Measurements from ENCODE around the gene UTP15. TPM values are rescaled to one million over a fixed set of nuclear protein-coding genes. Genes with fewer than 3 reads are reported as not detected.

UTP15 gene, protein sequence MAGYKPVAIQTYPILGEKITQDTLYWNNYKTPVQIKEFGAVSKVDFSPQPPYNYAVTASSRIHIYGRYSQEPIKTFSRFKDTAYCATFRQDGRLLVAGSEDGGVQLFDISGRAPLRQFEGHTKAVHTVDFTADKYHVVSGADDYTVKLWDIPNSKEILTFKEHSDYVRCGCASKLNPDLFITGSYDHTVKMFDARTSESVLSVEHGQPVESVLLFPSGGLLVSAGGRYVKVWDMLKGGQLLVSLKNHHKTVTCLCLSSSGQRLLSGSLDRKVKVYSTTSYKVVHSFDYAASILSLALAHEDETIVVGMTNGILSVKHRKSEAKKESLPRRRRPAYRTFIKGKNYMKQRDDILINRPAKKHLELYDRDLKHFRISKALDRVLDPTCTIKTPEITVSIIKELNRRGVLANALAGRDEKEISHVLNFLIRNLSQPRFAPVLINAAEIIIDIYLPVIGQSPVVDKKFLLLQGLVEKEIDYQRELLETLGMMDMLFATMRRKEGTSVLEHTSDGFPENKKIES
- 10.4 TPM for polyA plus RNA-seq (2013, experiment 1 of 2)
- polyA plus RNA-seq (2013, experiment 2 of 2), result 10.0 TPM

- DNase-seq (ENCODE audit: low spot score), result peak; percentile 98
- Histone ChIP-seq H3K27ac (replicated peaks; ENCODE audit: low read length) (peak within 1 kb of the TSS; percentile 24), H3K4me2 (ENCODE audit: insufficient read depth, low read length, poor library complexity, severe bottlenecking) (peak within 1 kb of the TSS; percentile 69), H2BK120ac (ENCODE audit: low read depth, low read length) (no peak within 1 kb of the TSS), H2BK5ac (ENCODE audit: low read length) (no peak within 1 kb of the TSS), H3K79me1 (ENCODE audit: low read depth, low read length) (no peaks in the 10 kb centered on the region), H2AFZ (ENCODE audit: low read length) (peak within 1 kb of the TSS; percentile 84), H3K9ac (ENCODE audit: low read depth, low read length, poor library complexity) (peak within 1 kb of the TSS; percentile 86), H3K36me3 (replicated peaks in 1 of 2; ENCODE audit: control insufficient read depth in 2 of 2, insufficient read depth in 2 of 2, low read length in 2 of 2) (peaks cover 7 to 53% of the 10 kb centered on the region in 2 donors), H3K4me1 (ENCODE audit: control insufficient read depth in 2 of 2, insufficient read depth in 1 of 2, low read depth in 1 of 2, low read length in 2 of 2) (peaks cover 2 to 7% of the 10 kb centered on the region in 2 donors), H2BK15ac (ENCODE audit: low read length) (no peak within 1 kb of the TSS), H3K27me3 (ENCODE audit: control insufficient read depth in 3 of 3, insufficient read depth in 3 of 3, low read depth in 1 of 3, low read length in 3 of 3) (no peaks in the 10 kb centered on the region), H2BK12ac (ENCODE audit: low read length) (no peak within 1 kb of the TSS), H3K14ac (ENCODE audit: low read length) (no peak within 1 kb of the TSS), H3K23ac (ENCODE audit: low read depth, low read length, poor library complexity) (peak within 1 kb of the TSS; percentile 76), H4K91ac (ENCODE audit: low read depth, low read length, poor library complexity) (no peak within 1 kb of the TSS), H3K4me3 (ENCODE audit: low read length in 2 of 2) (peak within 1 kb of the TSS; percentile 64 to 89), H4K8ac (ENCODE audit: low read depth, low read length) (no peak within 1 kb of the TSS), H3K18ac (ENCODE audit: low read length) (peak within 1 kb of the TSS; percentile 84), H3K9me3 (replicated peaks in 1 of 2; ENCODE audit: control insufficient read depth in 2 of 2, insufficient read depth in 1 of 2, low read depth in 1 of 2, low read length in 2 of 2) (no peaks in the 10 kb centered on the region), H3K4ac (ENCODE audit: low read length) (no peak within 1 kb of the TSS), H2AK5ac (ENCODE audit: low read depth, low read length) (no peak within 1 kb of the TSS)
- WGBS, 2 donors (ENCODE audit: extremely low coverage in 2 of 2, insufficient read length in 2 of 2, insufficient replicate concordance in 1 of 2), result no CpG with 5 or more reads among the region's 62 CpGs
Observed at GRCh38 chr5:73565139-73565968, at the start of gene UTP15, which contains the start of gene ANKRA2. Gene UTP15, plus strand, starts transcription at chr5:73565743. Its CDS starts 1,602 bp downstream, at chr5:73567345. Gene ANKRA2, minus strand, starts transcription at chr5:73565639. Its CDS starts 2,758 bp downstream, at chr5:73562881.

- H4K8ac ChIP-seq (ENCODE audit: low read depth, low read length), result no peak overlapping the region
- no peak overlapping the region for H2BK120ac ChIP-seq (ENCODE audit: low read depth, low read length)
- no peak overlapping the region for H2BK5ac ChIP-seq (ENCODE audit: low read length)
- DNase-seq (ENCODE audit: low spot score), result peak; percentile 76
- H2AFZ ChIP-seq (ENCODE audit: low read length), result peak overlapping the region; percentile 78
- no peak overlapping the region for H2BK12ac ChIP-seq (ENCODE audit: low read length)
- no peak overlapping the region for H4K91ac ChIP-seq (ENCODE audit: low read depth, low read length, poor library complexity)
- no peak overlapping the region for H3K4me3 ChIP-seq (ENCODE audit: low read length in 2 of 2)
- H3K18ac ChIP-seq (ENCODE audit: low read length), result no peak overlapping the region
- no peak overlapping the region for H2AK5ac ChIP-seq (ENCODE audit: low read depth, low read length)
- no peaks in the 10 kb centered on the region for H3K79me1 ChIP-seq (ENCODE audit: low read depth, low read length)
- H3K23ac ChIP-seq (ENCODE audit: low read depth, low read length, poor library complexity), result no peak overlapping the region
- H3K36me3 ChIP-seq (replicated peaks in 1 of 2; ENCODE audit: control insufficient read depth in 2 of 2, insufficient read depth in 2 of 2, low read length in 2 of 2), result no peaks in the 10 kb centered on the region
- WGBS, 2 donors (ENCODE audit: extremely low coverage in 2 of 2, insufficient read length in 2 of 2, insufficient replicate concordance in 1 of 2), result no CpG with 5 or more reads among the region's 16 CpGs
- no peak overlapping the region for H2BK15ac ChIP-seq (ENCODE audit: low read length)
- H3K14ac ChIP-seq (ENCODE audit: low read length), result no peak overlapping the region
- H3K4me2 ChIP-seq (ENCODE audit: insufficient read depth, low read length, poor library complexity, severe bottlenecking), result no peak overlapping the region
- H3K27ac ChIP-seq (replicated peaks; ENCODE audit: low read length), result no peak overlapping the region
- H3K4ac ChIP-seq (ENCODE audit: low read length), result no peak overlapping the region
- H3K4me1 ChIP-seq (ENCODE audit: control insufficient read depth in 2 of 2, insufficient read depth in 1 of 2, low read depth in 1 of 2, low read length in 2 of 2), result no peaks in the 10 kb centered on the region
- H3K9me3 ChIP-seq (replicated peaks in 1 of 2; ENCODE audit: control insufficient read depth in 2 of 2, insufficient read depth in 1 of 2, low read depth in 1 of 2, low read length in 2 of 2), result no peaks in the 10 kb centered on the region
- H3K27me3 ChIP-seq (ENCODE audit: control insufficient read depth in 3 of 3, insufficient read depth in 3 of 3, low read depth in 1 of 3, low read length in 3 of 3), result peaks cover 0 to 2% (median 0%) of the 10 kb centered on the region in 3 experiments
- no peak overlapping the region for H3K9ac ChIP-seq (ENCODE audit: low read depth, low read length, poor library complexity)
Observed at GRCh38 chr5:73519531-73520283, 45.8 kb upstream of the UTP15 start.

- H2AFZ ChIP-seq (ENCODE audit: low read length), result no peak overlapping the region
- H3K18ac ChIP-seq (ENCODE audit: low read length), result no peak overlapping the region
- no peaks in the 10 kb centered on the region for H3K36me3 ChIP-seq (replicated peaks in 1 of 2; ENCODE audit: control insufficient read depth in 2 of 2, insufficient read depth in 2 of 2, low read length in 2 of 2)
- H3K4me2 ChIP-seq (ENCODE audit: insufficient read depth, low read length, poor library complexity, severe bottlenecking), result no peak overlapping the region
- no peak overlapping the region for H3K27ac ChIP-seq (replicated peaks; ENCODE audit: low read length)
- no peak overlapping the region for H3K4me3 ChIP-seq (ENCODE audit: low read length in 2 of 2)
- H4K8ac ChIP-seq (ENCODE audit: low read depth, low read length), result no peak overlapping the region
- H2BK12ac ChIP-seq (ENCODE audit: low read length), result no peak overlapping the region
- H3K27me3 ChIP-seq (ENCODE audit: control insufficient read depth in 3 of 3, insufficient read depth in 3 of 3, low read depth in 1 of 3, low read length in 3 of 3), result peaks cover 0 to 18% (median 0%) of the 10 kb centered on the region in 3 experiments
- no CpG with 5 or more reads among the region's 7 CpGs for WGBS, 2 donors (ENCODE audit: extremely low coverage in 2 of 2, insufficient read length in 2 of 2, insufficient replicate concordance in 1 of 2)
- H2AK5ac ChIP-seq (ENCODE audit: low read depth, low read length), result no peak overlapping the region
- no peak overlapping the region for H3K4ac ChIP-seq (ENCODE audit: low read length)
- no peak overlapping the region for H2BK15ac ChIP-seq (ENCODE audit: low read length)
- H4K91ac ChIP-seq (ENCODE audit: low read depth, low read length, poor library complexity), result no peak overlapping the region
- no peaks in the 10 kb centered on the region for H3K4me1 ChIP-seq (ENCODE audit: control insufficient read depth in 2 of 2, insufficient read depth in 1 of 2, low read depth in 1 of 2, low read length in 2 of 2)
- no peak overlapping the region for H2BK5ac ChIP-seq (ENCODE audit: low read length)
- H3K14ac ChIP-seq (ENCODE audit: low read length), result peak overlapping the region; percentile 58
- H3K23ac ChIP-seq (ENCODE audit: low read depth, low read length, poor library complexity), result no peak overlapping the region
- no peak for DNase-seq (ENCODE audit: low spot score)
- H3K9me3 ChIP-seq (replicated peaks in 1 of 2; ENCODE audit: control insufficient read depth in 2 of 2, insufficient read depth in 1 of 2, low read depth in 1 of 2, low read length in 2 of 2), result no peaks in the 10 kb centered on the region
- H3K79me1 ChIP-seq (ENCODE audit: low read depth, low read length), result no peaks in the 10 kb centered on the region
- no peak overlapping the region for H2BK120ac ChIP-seq (ENCODE audit: low read depth, low read length)
- H3K9ac ChIP-seq (ENCODE audit: low read depth, low read length, poor library complexity), result no peak overlapping the region
Observed at GRCh38 chr5:73522989-73523388, 42.6 kb upstream of the UTP15 start.

Data from neuronal stem cell (in vitro differentiated cells).